H1 (cell line): ENCODE data around the gene NKX2-4. TPM values are rescaled to one million over a fixed set of nuclear protein-coding genes. Genes with fewer than 3 reads are reported as not detected.

Experiments
- CTCF ChIA-PET: fragments of 300-600 bp; sonication (Branson Sonifier 250); formaldehyde crosslinking; loops from one replicate; lab custom pipeline; 2021; ENCODE audit not compliant: partially characterized antibody; lab: Charles Lee
- POLR2A ChIA-PET: fragments of 300-600 bp; sonication (Branson Sonifier 250); formaldehyde crosslinking; loops from one replicate; lab custom pipeline; 2021; ENCODE audit warnings: inconsistent platforms; ENCODE audit not compliant: partially characterized antibody; lab: Charles Lee
- DNase-seq, 2 experiments: peaks; one replicate each; pipeline versions ENCODE4 v3.0.0 to v3.0.0-alpha.2; 2010 to 2022; ENCODE audit warnings: low spot score in 2 of 2, low read depth in 1 of 2, mixed read lengths in 1 of 2
- FAIRE-seq: peaks from 2 replicates; lab custom pipeline; 2011; peaks lifted over from hg19 to GRCh38; lab: Jason Lieb, UNC
- H2AFZ ChIP-seq: 2 replicates; pipeline ENCODE4 v1.8.1; 2012; ENCODE audit warnings: low read length, inconsistent platforms
- H2AK5ac ChIP-seq: 2 replicates; pipeline ENCODE4 v1.6.1; 2013; ENCODE audit warnings: low read depth, low read length
- H2BK120ac ChIP-seq: replicated peaks from 2 replicates; pipeline ENCODE3; 2013; ENCODE audit warnings: low read depth, low read length, inconsistent platforms
- H2BK12ac ChIP-seq: 2 replicates; pipeline ENCODE4 v1.6.1; 2013; ENCODE audit warnings: low read depth, low read length
- H2BK15ac ChIP-seq: 2 replicates; pipeline ENCODE4 v1.6.1; 2013; ENCODE audit warnings: low read length
- H2BK20ac ChIP-seq: 2 replicates; pipeline ENCODE4 v1.6.1; 2013; ENCODE audit warnings: low read length
- H2BK5ac ChIP-seq: 2 replicates; pipeline ENCODE4 v1.6.1; 2013; ENCODE audit warnings: low read depth, low read length
- H3K14ac ChIP-seq: 2 replicates; pipeline ENCODE4 v1.6.1; 2013; ENCODE audit warnings: inconsistent platforms; ENCODE audit not compliant: insufficient read length
- H3K18ac ChIP-seq: 2 replicates; pipeline ENCODE4 v1.6.1; 2013; ENCODE audit warnings: low read length; ENCODE audit errors: extremely low read depth
- H3K23ac ChIP-seq: 2 replicates; pipeline ENCODE4 v1.6.1; 2013; ENCODE audit warnings: inconsistent platforms; ENCODE audit not compliant: insufficient read length
- H3K23me2 ChIP-seq: 2 replicates; pipeline ENCODE4 v1.6.1; 2013; ENCODE audit warnings: low read depth, low read length
- H3K27ac ChIP-seq: 2 replicates; pipeline ENCODE4 v1.6.1; 2011; ENCODE audit warnings: low read depth, low read length, inconsistent platforms
- H3K27me3 ChIP-seq, 4 experiments: replicated peaks in 1 of 4; 1 replicate in 1 of 4; 2 replicates in 3 of 4; pipeline versions ENCODE4 v1.6.1 to v1.8.1; 2011 to 2013; ENCODE audit warnings: low read length in 3 of 4, mild to moderate bottlenecking in 3 of 4, inconsistent platforms in 2 of 4, mixed read lengths in 2 of 4, moderate library complexity in 1 of 4; ENCODE audit not compliant: control insufficient read depth in 3 of 4, insufficient read depth in 3 of 4; ENCODE audit errors: extremely low read depth in 1 of 4
- H3K36me3 ChIP-seq, 4 experiments: 2 replicates each; pipeline versions ENCODE4 v1.6.1 to v1.8.1; 2011 to 2013; ENCODE audit warnings: mild to moderate bottlenecking in 4 of 4, low read length in 3 of 4, moderate library complexity in 2 of 4, control low read depth in 1 of 4, inconsistent platforms in 1 of 4; ENCODE audit not compliant: insufficient read depth in 4 of 4, control insufficient read depth in 2 of 4
- H3K4ac ChIP-seq: replicated peaks from 2 replicates; pipeline ENCODE3; 2013; ENCODE audit warnings: low read length, low read depth, mixed read lengths, inconsistent platforms; ENCODE audit not compliant: insufficient read length
- H3K4me1 ChIP-seq, 4 experiments: replicated peaks in 1 of 4; 1 replicate in 1 of 4; 2 replicates in 3 of 4; pipeline versions ENCODE4 v1.6.1 to v1.8.1; 2011 to 2013; ENCODE audit warnings: low read length in 3 of 4, inconsistent platforms in 2 of 4, mixed read lengths in 1 of 4; ENCODE audit not compliant: insufficient read depth in 4 of 4, control insufficient read depth in 3 of 4
- H3K4me2 ChIP-seq, 2 experiments: 2 replicates each; pipeline versions ENCODE4 v1.6.1 to v1.8.1; 2011 to 2013; ENCODE audit warnings: low read depth in 2 of 2, low read length in 2 of 2, control low read depth in 1 of 2, inconsistent platforms in 1 of 2, mild to moderate bottlenecking in 1 of 2; ENCODE audit not compliant: insufficient read depth in 1 of 2
- H3K4me3 ChIP-seq, 4 experiments: fragments of 200-600, 300-600 bp in 1 of 4; sonication (generic), shearing (Covaris generic), sonication (Bioruptor Twin) in 1 of 4; 2 replicates each; pipeline versions ENCODE4 v1.5.1 to v1.8.1; 2011 to 2016; ENCODE audit warnings: low read length in 4 of 4, low read depth in 3 of 4, control low read depth in 2 of 4, inconsistent platforms in 2 of 4, mild to moderate bottlenecking in 2 of 4, mixed read lengths in 1 of 4, moderate library complexity in 1 of 4; ENCODE audit not compliant: insufficient read depth in 2 of 4; ENCODE audit errors: extremely low read depth in 1 of 4
- H3K56ac ChIP-seq: replicated peaks from 2 replicates; pipeline ENCODE3; 2013; ENCODE audit warnings: low read depth, mild to moderate bottlenecking, mixed read lengths, low read length, inconsistent platforms; ENCODE audit not compliant: insufficient read length
- H3K79me1 ChIP-seq: 2 replicates; pipeline ENCODE4 v1.6.1; 2013; ENCODE audit warnings: low read depth, low read length, control low read depth
- H3K79me2 ChIP-seq, 2 experiments: 2 replicates each; pipeline versions ENCODE4 v1.6.1 to v1.8.1; 2012 to 2013; ENCODE audit warnings: low read length in 2 of 2, mild to moderate bottlenecking in 2 of 2, inconsistent platforms in 1 of 2; ENCODE audit not compliant: insufficient read depth in 2 of 2, control insufficient read depth in 1 of 2
- H3K9ac ChIP-seq, 4 experiments: replicated peaks in 1 of 4; 1 replicate in 1 of 4; 2 replicates in 3 of 4; pipeline versions ENCODE4 v1.6.1 to v1.8.1; 2011 to 2013; ENCODE audit warnings: low read depth in 3 of 4, low read length in 3 of 4, control low read depth in 2 of 4, mild to moderate bottlenecking in 2 of 4, moderate library complexity in 2 of 4, inconsistent platforms in 1 of 4; ENCODE audit errors: extremely low read depth in 1 of 4
- H3K9me3 ChIP-seq, 2 experiments: 2 replicates each; pipeline versions ENCODE4 v1.6.1 to v1.8.1; 2012 to 2013; ENCODE audit warnings: mild to moderate bottlenecking in 2 of 2, moderate library complexity in 2 of 2, control low read depth in 1 of 2, inconsistent platforms in 1 of 2, low read depth in 1 of 2, low read length in 1 of 2, mixed read lengths in 1 of 2; ENCODE audit not compliant: insufficient read depth in 2 of 2
- H4K20me1 ChIP-seq, 2 experiments: replicated peaks in 1 of 2; 2 replicates each; pipeline versions ENCODE3 to v1.8.1; 2011 to 2013; ENCODE audit warnings: inconsistent platforms in 2 of 2, low read length in 2 of 2, mild to moderate bottlenecking in 1 of 2; ENCODE audit not compliant: insufficient read depth in 2 of 2, control insufficient read depth in 1 of 2
- H4K5ac ChIP-seq: 2 replicates; pipeline ENCODE4 v1.6.1; 2013; ENCODE audit warnings: low read length, low read depth, mixed read lengths, inconsistent platforms; ENCODE audit not compliant: insufficient read length
- H4K8ac ChIP-seq: 2 replicates; pipeline ENCODE4 v1.8.0; 2013; ENCODE audit warnings: mild to moderate bottlenecking, moderate library complexity, low read length, inconsistent platforms; ENCODE audit not compliant: insufficient read depth; ENCODE audit errors: extremely low read depth
- H4K91ac ChIP-seq: replicated peaks from 2 replicates; pipeline ENCODE3; 2013; ENCODE audit warnings: low read length, mixed read lengths, inconsistent platforms; ENCODE audit not compliant: insufficient read length
- CEBPB ChIP-seq: IDR thresholded peaks from 2 replicates; pipeline ENCODE4 v1.6.1; 2012; ENCODE audit warnings: low read depth, low read length
- CHD2 ChIP-seq: IDR thresholded peaks from 2 replicates; pipeline ENCODE4 v1.6.1; 2012; ENCODE audit warnings: low read length, improper control_type of control experiment
- EGR1 ChIP-seq: IDR thresholded peaks from 2 replicates; pipeline ENCODE4 v1.6.1; 2011; ENCODE audit warnings: low read depth, low read length, borderline replicate concordance
- JUND ChIP-seq: IDR thresholded peaks from 2 replicates; pipeline ENCODE4 v1.6.1; 2011; ENCODE audit warnings: mild to moderate bottlenecking, improper control_type of control experiment, low read length
- KDM5A ChIP-seq: fragments of 200-600 bp; IDR thresholded peaks from 2 replicates; pipeline ENCODE4 v1.7.1; 2012; ENCODE audit warnings: mild to moderate bottlenecking, low read length, inconsistent platforms, mixed read lengths
- PHF8 ChIP-seq: fragments of 200-600 bp; sonication (generic); conservative IDR thresholded peaks from 2 replicates; pipeline ENCODE4 v1.7.1; 2012; ENCODE audit warnings: low read depth, mild to moderate bottlenecking, inconsistent platforms, low read length, moderate library complexity
- RAD21 ChIP-seq, 2 experiments: IDR thresholded peaks in 1 of 2; conservative IDR thresholded peaks in 1 of 2; 2 replicates each; pipeline ENCODE4 v1.6.1; 2011; ENCODE audit warnings: low read depth in 2 of 2, low read length in 2 of 2, improper control_type of control experiment in 1 of 2, inconsistent platforms in 1 of 2, mild to moderate bottlenecking in 1 of 2, moderate library complexity in 1 of 2
- SIRT6 ChIP-seq: IDR thresholded peaks from one replicate; pipeline ENCODE4 v1.7.1; 2012; ENCODE audit warnings: low read length, inconsistent platforms
- SIX5 ChIP-seq: IDR thresholded peaks from 2 replicates; pipeline ENCODE4 v1.6.1; 2011; ENCODE audit warnings: mild to moderate bottlenecking, low read depth, low read length
- WGBS, 2 experiments: shearing (Covaris generic) in 1 of 2; methylation state at CpG; one replicate each; pipeline versions ENCODE4 v1.1.6 to v1.1.7; 2013 to 2015; ENCODE audit warnings: low lambda C conversion rate in 2 of 2, mixed read lengths in 2 of 2, inconsistent platforms in 1 of 2, low coverage in 1 of 2, missing lambda C conversion rate in 1 of 2; ENCODE audit not compliant: insufficient replicate concordance in 2 of 2, insufficient coverage in 1 of 2, insufficient read length in 1 of 2; ENCODE audit errors: extremely low coverage in 1 of 2, missing lambda C conversion rate in 1 of 2; 5-methylcytosine and 5-hydroxymethylcytosine counted together
- polyA plus RNA-seq, 7 experiments: library from polyadenylated mRNA; depleted of rRNA in 3 of 7; stranded (reverse) in 5 of 7; unstranded in 2 of 7; fragments of >200 nt in 5 of 7; fragments of 200-250 nt in 2 of 7; gene quantifications; 1 replicate in 5 of 7; 2 replicates in 1 of 7; 4 replicates in 1 of 7; pipeline versions ENCODE4 v1.2.1 to v1.2.3, GENCODE V29; 2011 to 2013; ENCODE audit warnings: missing spikeins in 2 of 7, mixed read lengths in 2 of 7
- total RNA-seq: library from RNA; stranded (reverse); fragmentation: NEBNext Ultra II Directional; extraction: Animal tissue kit (Norgen Biotek cat#: 25700); gene quantifications from 2 replicates; pipeline ENCODE4 v1.2.1, GENCODE V29; 2021
- TF ChIP-seq, protein P1 (sequence below): IDR thresholded peaks from 2 replicates; pipeline ENCODE4 v1.6.1; 2012; ENCODE audit warnings: inconsistent platforms

Gene NKX2-4
- total and polyA plus RNA-seq, 2 of the 8 experiments (the other 6 are each of a cell fraction or from before 2014, with no cell fraction given) = 0.12 to 0.37 TPM

- Histone ChIP-seq H2AFZ (no peak overlapping the region), H3K56ac (no peak overlapping the region), H3K79me2 (peaks cover 3 to 79% of the 10 kb centered on the region in 2 experiments; a peak in 3 of 4 replicates), H3K4me3 (no peak overlapping the region), H3K79me1 (peaks cover 6% of the 10 kb centered on the region; the same call in 1 of the 2 replicates), H3K4me2 (no peak overlapping the region), H3K18ac (no peak overlapping the region), H4K20me1 (peaks cover 7 to 8% of the 10 kb centered on the region in 2 experiments), H2AK5ac (no peak overlapping the region), H4K5ac (no peak overlapping the region), H3K4ac (no peak overlapping the region), H2BK12ac (no peak overlapping the region), H3K14ac (no peak overlapping the region), H2BK120ac (no peak overlapping the region), H4K8ac (no peak overlapping the region), H3K4me1 (no peaks in the 10 kb centered on the region), H3K9ac (no peak overlapping the region), H3K27me3 (no peaks in the 10 kb centered on the region), H3K36me3 (peaks cover 0 to 24% (median 5%) of the 10 kb centered on the region in 4 experiments; a peak in 4 of 8 replicates), H3K23me2 (no peaks in the 10 kb centered on the region), H3K9me3 (no peaks in the 10 kb centered on the region), H2BK20ac (no peak overlapping the region), H2BK5ac (no peak overlapping the region), H3K27ac (no peak overlapping the region), H3K23ac (no peak overlapping the region), H2BK15ac (no peak overlapping the region), H4K91ac (no peak overlapping the region)
- ChIA-PET POLR2A (no interaction called here), CTCF (interaction anchor here (0.6 to 1.2 kb wide), 2 partner anchors 130 to 812 kb away, joined by 3 read pairs; no protein-coding TSS in a partner anchor)
- FAIRE-seq = peak; percentile 7
- WGBS, 2 experiments = 91% methylated on average over 1 of the region's 1 CpG; no CpG with 5 or more reads in 1 of the 2 experiments
- no peak for DNase-seq
- TF ChIP-seq PHF8 (no peak), CEBPB (no peak), CHD2 (no peak), KDM5A (no peak), RAD21 (IDR thresholded peaks at IDR 0.05 in 1 of 2, conservative IDR thresholded peaks at IDR 0.05 in 1 of 2; ENCODE audit: low read depth in 2 of 2, low read length in 2 of 2) (no peak), EGR1 (no peak), JUND (no peak), SIRT6 (no peak), SIX5 (no peak)
- TF ChIP-seq, protein P1, sequence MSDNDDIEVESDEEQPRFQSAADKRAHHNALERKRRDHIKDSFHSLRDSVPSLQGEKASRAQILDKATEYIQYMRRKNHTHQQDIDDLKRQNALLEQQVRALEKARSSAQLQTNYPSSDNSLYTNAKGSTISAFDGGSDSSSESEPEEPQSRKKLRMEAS = no peak
Observed at GRCh38 chr20:21373436-21373835, 23.9 kb downstream of the NKX2-4 start.
